ENCODE data around the gene KRT82. TPM values are rescaled to one million over a fixed set of nuclear protein-coding genes. Genes with fewer than 3 reads are reported as not detected.

The KRT82 gene
- total and polyA plus RNA-seq, 2 experiments from 2014 or later = not detected

- TF ChIP-seq REST (IDR thresholded peaks at IDR 0.05; ENCODE audit: unreplicated experiment) = no peak
Observed at GRCh38 chr12:52415870-52416750, 10.0 kb upstream of the KRT82 start (continued).

DNA sequence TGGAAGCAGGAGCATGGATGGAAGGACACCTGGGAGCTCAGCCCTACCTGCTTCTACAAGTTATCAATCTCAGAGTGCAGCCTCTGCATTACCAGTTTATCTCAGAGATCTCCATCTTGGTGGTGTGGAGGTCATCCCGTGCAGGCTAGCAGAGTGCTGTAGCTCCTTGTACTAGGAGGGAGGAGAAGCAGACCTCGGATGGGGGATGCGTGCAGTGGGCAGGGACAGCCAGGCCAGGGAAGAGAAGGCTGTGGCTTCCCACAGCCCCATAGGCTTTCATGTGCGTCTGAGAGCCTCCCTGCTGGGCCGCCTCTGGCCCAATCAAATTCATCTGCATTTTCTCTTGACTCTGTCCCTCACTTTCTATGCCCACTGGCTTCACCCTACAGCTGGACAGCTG is 8.8 kb upstream of the KRT82 start:
- H3K4me1 Mint-ChIP-seq = peaks cover 4% of the 10 kb centered on the region; the same call in 1 of the 3 replicates
- peaks cover 3% of the 10 kb centered on the region for H3K27me3 Mint-ChIP-seq (ENCODE audit: insufficient read depth, low read depth, poor library complexity)
- no peaks in the 10 kb centered on the region for H3K36me3 ChIP-seq (ENCODE audit: insufficient read depth)
- H3K4me3 ChIP-seq = no peak overlapping the region
- no peak overlapping the region for H2AFZ ChIP-seq
- H3K27ac ChIP-seq (ENCODE audit: low read depth) = no peak overlapping the region
- H4K20me1 ChIP-seq (replicated peaks; ENCODE audit: insufficient read depth) = no peaks in the 10 kb centered on the region
- H3K9me3 Mint-ChIP-seq = peaks cover 7% of the 10 kb centered on the region
- H3K27ac Mint-ChIP-seq = no peak overlapping the region
- H3F3A ChIP-seq (replicated peaks; ENCODE audit: low read depth) = no peaks in the 10 kb centered on the region
- no peak for DNase-seq (ENCODE audit: low spot score)
- H3K27me3 ChIP-seq (ENCODE audit: insufficient read depth) = no peaks in the 10 kb centered on the region
- H3K4me1 ChIP-seq (ENCODE audit: insufficient read depth) = no peaks in the 10 kb centered on the region
- H3K4me2 ChIP-seq = no peak overlapping the region
- ATAC-seq = peak; percentile 33; the same call in 1 of the 3 replicates
- H3K4me3 Mint-ChIP-seq = no peak overlapping the region
- no peaks in the 10 kb centered on the region for H3K36me3 Mint-ChIP-seq (ENCODE audit: low read depth)
- H3K79me2 ChIP-seq (replicated peaks; ENCODE audit: insufficient read depth) = no peaks in the 10 kb centered on the region
- 0 out of 2 replicates have a peak, but pooled peaks cover 3% of the 10 kb centered on the region for H3K9me2 ChIP-seq (ENCODE audit: insufficient read depth)
- no peak for TF ChIP-seq CREB1 (CRISPR knock-in tag; IDR thresholded peaks at IDR 0.05; ENCODE audit: low read depth)
- TF ChIP-seq NANOG (IDR thresholded peaks at IDR 0.05; ENCODE audit: borderline replicate concordance) = no peak
- no peak for TF ChIP-seq REST (IDR thresholded peaks at IDR 0.05; ENCODE audit: unreplicated experiment)
- TF ChIP-seq JUNB (IDR thresholded peaks at IDR 0.05; ENCODE audit: unreplicated experiment) = no peak
- no peak for TF ChIP-seq EZH2 (IDR thresholded peaks at IDR 0.05; ENCODE audit: low read depth, unreplicated experiment)
- TF ChIP-seq POLR2AphosphoS5 (IDR thresholded peaks at IDR 0.05; ENCODE audit: low read depth) = no peak
- TF ChIP-seq, protein P1, sequence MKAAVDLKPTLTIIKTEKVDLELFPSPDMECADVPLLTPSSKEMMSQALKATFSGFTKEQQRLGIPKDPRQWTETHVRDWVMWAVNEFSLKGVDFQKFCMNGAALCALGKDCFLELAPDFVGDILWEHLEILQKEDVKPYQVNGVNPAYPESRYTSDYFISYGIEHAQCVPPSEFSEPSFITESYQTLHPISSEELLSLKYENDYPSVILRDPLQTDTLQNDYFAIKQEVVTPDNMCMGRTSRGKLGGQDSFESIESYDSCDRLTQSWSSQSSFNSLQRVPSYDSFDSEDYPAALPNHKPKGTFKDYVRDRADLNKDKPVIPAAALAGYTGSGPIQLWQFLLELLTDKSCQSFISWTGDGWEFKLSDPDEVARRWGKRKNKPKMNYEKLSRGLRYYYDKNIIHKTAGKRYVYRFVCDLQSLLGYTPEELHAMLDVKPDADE (IDR thresholded peaks at IDR 0.05) = no peak
- TF ChIP-seq, protein P2, sequence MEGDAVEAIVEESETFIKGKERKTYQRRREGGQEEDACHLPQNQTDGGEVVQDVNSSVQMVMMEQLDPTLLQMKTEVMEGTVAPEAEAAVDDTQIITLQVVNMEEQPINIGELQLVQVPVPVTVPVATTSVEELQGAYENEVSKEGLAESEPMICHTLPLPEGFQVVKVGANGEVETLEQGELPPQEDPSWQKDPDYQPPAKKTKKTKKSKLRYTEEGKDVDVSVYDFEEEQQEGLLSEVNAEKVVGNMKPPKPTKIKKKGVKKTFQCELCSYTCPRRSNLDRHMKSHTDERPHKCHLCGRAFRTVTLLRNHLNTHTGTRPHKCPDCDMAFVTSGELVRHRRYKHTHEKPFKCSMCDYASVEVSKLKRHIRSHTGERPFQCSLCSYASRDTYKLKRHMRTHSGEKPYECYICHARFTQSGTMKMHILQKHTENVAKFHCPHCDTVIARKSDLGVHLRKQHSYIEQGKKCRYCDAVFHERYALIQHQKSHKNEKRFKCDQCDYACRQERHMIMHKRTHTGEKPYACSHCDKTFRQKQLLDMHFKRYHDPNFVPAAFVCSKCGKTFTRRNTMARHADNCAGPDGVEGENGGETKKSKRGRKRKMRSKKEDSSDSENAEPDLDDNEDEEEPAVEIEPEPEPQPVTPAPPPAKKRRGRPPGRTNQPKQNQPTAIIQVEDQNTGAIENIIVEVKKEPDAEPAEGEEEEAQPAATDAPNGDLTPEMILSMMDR (conservative IDR thresholded peaks at IDR 0.05; ENCODE audit: low read depth in 2 of 2) = no peak
